ENCODE data around the gene BAZ1A.

Gene BAZ1A

GRCh38 chr14:34713122-34713680 lies 162.0 kb downstream of the BAZ1A start:
- Mint-ChIP-seq H3K36me3 (peaks cover 7 to 11% of the 10 kb centered on the region in 2 donors), H3K27me3 (no peaks in the 10 kb centered on the region), H3K4me1 (peaks cover 10 to 19% of the 10 kb centered on the region in 2 donors), H3K4me3 (peak overlapping the region; percentile 87 to 90), H3K27ac (peak overlapping the region; percentile 95), H3K9me3 (no peaks in the 10 kb centered on the region)
- DNase-seq (no peak), ATAC-seq (replicated peaks) (no peak)

GRCh38 chr14:34711796-34712712 lies 163.1 kb downstream of the BAZ1A start:
- Mint-ChIP-seq H3K27me3 (no peaks in the 10 kb centered on the region), H3K4me1 (peaks cover 10 to 19% of the 10 kb centered on the region in 2 donors), H3K4me3 (no peak overlapping the region), H3K36me3 (peaks cover 7 to 11% of the 10 kb centered on the region in 2 donors), H3K9me3 (no peaks in the 10 kb centered on the region), H3K27ac (no peak overlapping the region)
- DNase-seq: no peak
- no peak for ATAC-seq (replicated peaks)

GRCh38 chr14:34711169-34711568 lies 164.0 kb downstream of the BAZ1A start:
- H3K27me3 Mint-ChIP-seq: no peaks in the 10 kb centered on the region
- H3K4me3 Mint-ChIP-seq: no peak overlapping the region
- DNase-seq: no peak
- H3K4me1 Mint-ChIP-seq: peaks cover 10 to 19% of the 10 kb centered on the region in 2 donors
- ATAC-seq (replicated peaks): no peak
- no peak overlapping the region for H3K27ac Mint-ChIP-seq
- peaks cover 7 to 11% of the 10 kb centered on the region in 2 donors for H3K36me3 Mint-ChIP-seq
- H3K9me3 Mint-ChIP-seq: no peaks in the 10 kb centered on the region

- no peaks in the 10 kb centered on the region for H3K27me3 Mint-ChIP-seq
- no peak for ATAC-seq (replicated peaks)
- no peaks in the 10 kb centered on the region for H3K9me3 Mint-ChIP-seq
- DNase-seq: no peak
- no peak overlapping the region for H3K27ac Mint-ChIP-seq
- no peak overlapping the region for H3K4me3 Mint-ChIP-seq
- H3K36me3 Mint-ChIP-seq: peaks cover 7 to 11% of the 10 kb centered on the region in 2 donors
- peaks cover 10 to 16% of the 10 kb centered on the region in 2 donors for H3K4me1 Mint-ChIP-seq
Observed at GRCh38 chr14:34710744-34711143, 164.4 kb downstream of the BAZ1A start.

GRCh38 chr14:34710006-34710405 lies 165.2 kb downstream of the BAZ1A start:
- Mint-ChIP-seq H3K27ac (no peak overlapping the region), H3K9me3 (no peaks in the 10 kb centered on the region), H3K4me1 (peaks cover 8 to 9% of the 10 kb centered on the region in 2 donors), H3K4me3 (no peak overlapping the region), H3K27me3 (no peaks in the 10 kb centered on the region), H3K36me3 (peaks cover 7 to 11% of the 10 kb centered on the region in 2 donors)
- DNase-seq (no peak), ATAC-seq (replicated peaks) (no peak)

GRCh38 chr14:34707722-34708121 lies 167.4 kb downstream of the BAZ1A start:
- DNase-seq (no peak), ATAC-seq (replicated peaks) (no peak)
- H3K4me3 Mint-ChIP-seq: no peak overlapping the region
- H3K27me3 Mint-ChIP-seq: no peaks in the 10 kb centered on the region
- H3K9me3 Mint-ChIP-seq: no peaks in the 10 kb centered on the region
- H3K27ac Mint-ChIP-seq: no peak overlapping the region
- peaks cover 0 to 2% of the 10 kb centered on the region in 2 donors for H3K4me1 Mint-ChIP-seq
- peaks cover 4 to 5% of the 10 kb centered on the region in 2 donors for H3K36me3 Mint-ChIP-seq
